ENCODE results near the gene HSD17B14.

The HSD17B14 gene

GRCh38 chr19:48837051-48837524 is 797 bp upstream of the HSD17B14 start:
- no peak overlapping the region for H3K4me3 ChIP-seq (ENCODE audit: low read depth, low read length)
- TF ChIP-seq MYC (IDR thresholded peaks at IDR 0.05; ENCODE audit: low read depth, low read length): no peak
- TF ChIP-seq CTCF (IDR thresholded peaks at IDR 0.05; ENCODE audit: low read depth, low read length): no peak
- TF ChIP-seq POLR2A (IDR thresholded peaks at IDR 0.05; ENCODE audit: extremely low read depth, insufficient read length): no peak
- no peak for TF ChIP-seq MAX (IDR thresholded peaks at IDR 0.05; ENCODE audit: low read depth, low read length)
- peak; percentile 55 for DNase-seq (ENCODE audit: low read depth)

GRCh38 chr19:48835734-48836088 is 580 bp downstream of the HSD17B14 start:
- TF ChIP-seq MAX (IDR thresholded peaks at IDR 0.05; ENCODE audit: low read depth, low read length) (peak; percentile 77), MYC (IDR thresholded peaks at IDR 0.05; ENCODE audit: low read depth, low read length) (peak; percentile 37; the same call in 1 of the 2 replicates), POLR2A (IDR thresholded peaks at IDR 0.05; ENCODE audit: extremely low read depth, insufficient read length) (no peak), CTCF (IDR thresholded peaks at IDR 0.05; ENCODE audit: low read depth, low read length) (peak; percentile 86)
- peak; percentile 86 for DNase-seq (ENCODE audit: low read depth)
- H3K4me3 ChIP-seq (ENCODE audit: low read depth, low read length): no peak overlapping the region

- TF ChIP-seq CTCF (IDR thresholded peaks at IDR 0.05; ENCODE audit: low read depth, low read length): no peak
- TF ChIP-seq POLR2A (IDR thresholded peaks at IDR 0.05; ENCODE audit: extremely low read depth, insufficient read length): no peak
- TF ChIP-seq MAX (IDR thresholded peaks at IDR 0.05; ENCODE audit: low read depth, low read length): no peak
- no peak for TF ChIP-seq MYC (IDR thresholded peaks at IDR 0.05; ENCODE audit: low read depth, low read length)
- no peak overlapping the region for H3K4me3 ChIP-seq (ENCODE audit: low read depth, low read length)
- DNase-seq (ENCODE audit: low read depth): no peak
Observed at GRCh38 chr19:48833977-48834376, 2.3 kb downstream of the HSD17B14 start.

GRCh38 chr19:48833049-48833448 is 3.2 kb downstream of the HSD17B14 start:
- DNase-seq (ENCODE audit: low read depth): no peak
- no peak for TF ChIP-seq MAX (IDR thresholded peaks at IDR 0.05; ENCODE audit: low read depth, low read length)
- TF ChIP-seq POLR2A (IDR thresholded peaks at IDR 0.05; ENCODE audit: extremely low read depth, insufficient read length): no peak
- TF ChIP-seq MYC (IDR thresholded peaks at IDR 0.05; ENCODE audit: low read depth, low read length): no peak
- no peak for TF ChIP-seq CTCF (IDR thresholded peaks at IDR 0.05; ENCODE audit: low read depth, low read length)
- no peak overlapping the region for H3K4me3 ChIP-seq (ENCODE audit: low read depth, low read length)

GRCh38 chr19:48830965-48831364 is 5.3 kb downstream of the HSD17B14 start:
- TF ChIP-seq CTCF (IDR thresholded peaks at IDR 0.05; ENCODE audit: low read depth, low read length) (no peak), POLR2A (IDR thresholded peaks at IDR 0.05; ENCODE audit: extremely low read depth, insufficient read length) (no peak), MYC (IDR thresholded peaks at IDR 0.05; ENCODE audit: low read depth, low read length) (no peak), MAX (IDR thresholded peaks at IDR 0.05; ENCODE audit: low read depth, low read length) (no peak)
- no peak overlapping the region for H3K4me3 ChIP-seq (ENCODE audit: low read depth, low read length)
- DNase-seq (ENCODE audit: low read depth): no peak

All from NB4 (cell line).